RWPE1 (cell line): Measurements from ENCODE around the gene ARFRP1.

Experiments used
- CTCF ChIA-PET: fragments of 350-600 bp; sonication (Branson Sonifier 250); formaldehyde crosslinking; extraction: SDS; loops from one replicate; lab custom pipeline; 2021; lab: Yijun Ruan, JAX
- POLR2A ChIA-PET: fragments of 400-600 bp; formaldehyde crosslinking; extraction: SDS; loops from one replicate; lab custom pipeline; 2020; ENCODE audit warnings: antibody characterized with exemption; ENCODE audit not compliant: low non-redundant PET; lab: Yijun Ruan, JAX
- DNase-seq: peaks from one replicate; pipeline ENCODE4 v3.0.0; 2012; ENCODE audit warnings: low spot score
- H3K27ac ChIP-seq: fragments of 450-650 bp; 2 replicates; pipeline ENCODE4 v1.5.1; 2017
- TF ChIP-seq, protein P1 (sequence below): fragments of 450-650 bp; conservative IDR thresholded peaks from 2 replicates; pipeline ENCODE4 v1.5.1; 2017; ENCODE audit warnings: low read depth, mild to moderate bottlenecking

ARFRP1 gene

DNA sequence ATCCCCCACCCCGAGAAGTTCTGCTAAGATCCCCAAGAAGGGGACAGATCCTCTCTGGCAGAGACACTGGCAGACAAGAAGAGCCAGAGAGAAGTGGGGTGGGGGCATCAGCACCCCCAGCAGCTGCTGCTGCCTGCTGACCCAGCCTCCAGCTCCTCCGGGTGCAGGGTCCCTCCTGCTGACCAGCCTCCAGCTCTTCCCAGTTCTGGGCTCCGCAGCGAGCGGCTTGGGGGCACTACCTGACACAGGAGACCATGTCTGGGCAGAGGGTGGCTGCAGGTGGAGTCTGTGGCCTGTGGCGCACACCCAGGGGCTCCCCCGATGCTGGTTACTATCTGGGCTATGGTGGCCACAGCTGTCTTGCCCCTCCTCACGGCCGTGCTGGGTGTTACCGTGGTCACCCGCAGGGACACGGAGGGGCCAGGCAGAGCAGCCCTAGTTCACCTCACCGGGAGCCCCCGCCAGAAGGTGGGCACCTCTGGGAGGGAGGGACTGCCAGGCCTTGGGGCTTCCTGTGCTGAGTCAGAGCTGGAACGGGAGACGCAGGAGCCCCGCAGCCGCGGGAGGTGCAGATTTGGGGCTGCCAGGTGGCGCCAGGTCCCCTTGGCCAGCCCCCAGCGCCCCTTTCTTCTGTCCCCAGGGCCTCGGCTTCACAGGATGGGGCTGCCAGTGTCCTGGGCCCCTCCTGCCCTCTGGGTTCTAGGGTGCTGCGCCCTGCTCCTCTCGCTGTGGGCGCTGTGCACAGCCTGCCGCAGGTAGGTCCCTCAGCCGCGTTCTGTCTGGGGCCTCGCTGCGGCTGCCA lies 29.3 kb upstream of the ARFRP1 start:
- ChIA-PET POLR2A (no interaction called here), CTCF (interaction anchor here (0.5 to 2.0 kb wide), 9 partner anchors 9 to 216 kb away, joined by 3 to 8 read pairs (median 4); partner anchors contain the start of genes ARFRP1 and ZGPAT)
- no peak for DNase-seq
- TF ChIP-seq, protein P1, sequence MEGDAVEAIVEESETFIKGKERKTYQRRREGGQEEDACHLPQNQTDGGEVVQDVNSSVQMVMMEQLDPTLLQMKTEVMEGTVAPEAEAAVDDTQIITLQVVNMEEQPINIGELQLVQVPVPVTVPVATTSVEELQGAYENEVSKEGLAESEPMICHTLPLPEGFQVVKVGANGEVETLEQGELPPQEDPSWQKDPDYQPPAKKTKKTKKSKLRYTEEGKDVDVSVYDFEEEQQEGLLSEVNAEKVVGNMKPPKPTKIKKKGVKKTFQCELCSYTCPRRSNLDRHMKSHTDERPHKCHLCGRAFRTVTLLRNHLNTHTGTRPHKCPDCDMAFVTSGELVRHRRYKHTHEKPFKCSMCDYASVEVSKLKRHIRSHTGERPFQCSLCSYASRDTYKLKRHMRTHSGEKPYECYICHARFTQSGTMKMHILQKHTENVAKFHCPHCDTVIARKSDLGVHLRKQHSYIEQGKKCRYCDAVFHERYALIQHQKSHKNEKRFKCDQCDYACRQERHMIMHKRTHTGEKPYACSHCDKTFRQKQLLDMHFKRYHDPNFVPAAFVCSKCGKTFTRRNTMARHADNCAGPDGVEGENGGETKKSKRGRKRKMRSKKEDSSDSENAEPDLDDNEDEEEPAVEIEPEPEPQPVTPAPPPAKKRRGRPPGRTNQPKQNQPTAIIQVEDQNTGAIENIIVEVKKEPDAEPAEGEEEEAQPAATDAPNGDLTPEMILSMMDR: no peak
- peak overlapping the region; percentile 99 for H3K27ac ChIP-seq

DNA sequence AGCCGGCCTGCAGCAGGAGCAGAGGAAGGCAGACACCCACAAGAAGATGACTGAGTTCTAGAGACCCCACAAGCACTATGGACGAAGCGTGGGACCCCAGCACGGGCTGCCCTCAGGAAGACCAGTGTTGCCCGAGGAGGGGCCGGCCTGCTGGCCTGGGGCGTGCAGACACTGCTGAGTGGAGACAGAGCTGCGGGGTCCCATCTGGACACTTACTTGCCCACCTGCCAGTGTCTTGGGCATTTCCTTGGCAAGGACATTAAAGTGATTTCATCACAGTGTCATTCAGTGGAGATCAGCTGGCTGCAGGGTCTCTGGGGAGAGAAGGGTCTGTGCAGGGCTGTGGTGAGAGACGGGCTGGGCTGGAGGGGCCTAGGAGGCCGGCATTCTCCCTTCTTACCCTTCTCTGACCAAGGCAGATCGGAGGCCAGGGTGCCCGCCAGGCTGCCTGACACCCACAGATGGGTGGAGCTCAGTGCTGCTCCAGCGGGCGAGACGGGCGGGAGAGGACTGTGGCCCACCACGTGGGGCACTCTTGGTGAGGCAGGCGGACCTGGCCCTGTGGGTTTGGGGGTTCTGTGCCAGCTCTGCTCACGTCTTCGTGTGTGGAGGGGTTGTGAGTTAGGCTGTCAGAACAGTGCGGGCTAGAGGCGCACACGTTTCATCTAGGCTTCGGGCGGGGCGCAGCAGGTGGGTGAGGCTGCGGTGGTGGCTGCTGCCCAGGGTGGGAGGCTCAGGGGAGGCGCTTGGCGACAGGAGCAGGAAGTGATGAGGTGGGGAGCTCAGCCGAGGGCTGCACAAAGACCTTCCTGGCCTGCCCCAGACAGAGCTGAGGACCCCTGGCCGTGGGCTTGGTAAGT lies 28.3 kb upstream of the ARFRP1 start, which contains the start of gene LIME1:
Gene LIME1, plus strand, starts transcription at position 806 of the 860 bp plus-strand sequence. CDS start 886 bp downstream, outside the sequence.
- ChIA-PET CTCF (interaction anchor here (0.5 to 1.6 kb wide), 6 partner anchors 8 to 244 kb away, joined by 3 to 4 read pairs (median 3); no protein-coding TSS in a partner anchor), POLR2A (no interaction called here)
- no peak for DNase-seq
- TF ChIP-seq, protein P1: no peak
- H3K27ac ChIP-seq: peak within 1 kb of the TSS; percentile 99

DNA sequence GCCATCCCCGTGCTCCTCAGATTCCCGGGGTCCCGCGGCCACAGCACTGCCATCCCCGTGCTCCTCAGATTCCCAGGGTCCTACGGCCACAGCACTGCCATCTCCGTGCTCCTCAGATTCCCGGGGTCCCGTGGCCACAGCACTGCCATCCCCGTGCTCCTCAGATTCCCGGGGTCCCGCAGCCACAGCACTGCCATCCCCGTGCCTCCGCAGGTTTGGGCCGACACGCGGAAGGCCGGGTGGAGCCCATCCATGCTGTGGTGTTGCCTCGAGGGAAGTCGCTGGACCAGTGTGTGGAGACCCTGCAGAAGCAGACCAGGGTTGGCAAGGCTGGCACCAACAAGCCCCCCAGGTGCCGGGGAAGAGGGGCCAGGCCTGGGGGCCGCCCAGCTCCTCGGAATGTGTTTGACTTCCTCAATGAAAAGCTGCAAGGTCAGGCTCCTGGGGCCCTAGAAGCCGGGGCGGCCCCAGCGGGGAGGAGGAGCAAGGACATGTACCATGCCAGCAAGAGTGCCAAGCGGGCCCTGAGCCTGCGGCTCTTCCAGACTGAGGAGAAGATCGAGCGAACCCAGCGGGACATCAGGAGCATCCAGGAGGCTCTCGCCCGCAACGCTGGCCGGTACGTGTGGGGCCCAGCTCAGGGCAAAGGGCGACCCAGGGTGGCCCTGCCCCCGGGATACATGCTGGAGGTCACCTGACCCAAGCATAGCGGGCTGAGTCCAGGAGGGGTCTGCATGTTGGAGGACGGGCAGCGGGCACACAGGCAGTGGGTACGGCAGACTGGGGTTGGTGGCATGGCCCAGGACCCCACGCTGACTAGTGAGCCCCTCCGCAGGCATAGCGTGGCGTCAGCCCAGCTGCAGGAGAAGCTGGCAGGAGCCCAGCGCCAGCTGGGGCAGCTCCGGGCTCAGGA lies 27.4 kb upstream of the ARFRP1 start:
- no peak for DNase-seq
- POLR2A ChIA-PET: no interaction called here
- TF ChIP-seq, protein P1: no peak
- CTCF ChIA-PET: interaction anchor here (1.6 kb wide), 1 partner anchor 7 kb away, joined by 4 read pairs; no protein-coding TSS in a partner anchor
- H3K27ac ChIP-seq: peak overlapping the region; percentile 99

DNA sequence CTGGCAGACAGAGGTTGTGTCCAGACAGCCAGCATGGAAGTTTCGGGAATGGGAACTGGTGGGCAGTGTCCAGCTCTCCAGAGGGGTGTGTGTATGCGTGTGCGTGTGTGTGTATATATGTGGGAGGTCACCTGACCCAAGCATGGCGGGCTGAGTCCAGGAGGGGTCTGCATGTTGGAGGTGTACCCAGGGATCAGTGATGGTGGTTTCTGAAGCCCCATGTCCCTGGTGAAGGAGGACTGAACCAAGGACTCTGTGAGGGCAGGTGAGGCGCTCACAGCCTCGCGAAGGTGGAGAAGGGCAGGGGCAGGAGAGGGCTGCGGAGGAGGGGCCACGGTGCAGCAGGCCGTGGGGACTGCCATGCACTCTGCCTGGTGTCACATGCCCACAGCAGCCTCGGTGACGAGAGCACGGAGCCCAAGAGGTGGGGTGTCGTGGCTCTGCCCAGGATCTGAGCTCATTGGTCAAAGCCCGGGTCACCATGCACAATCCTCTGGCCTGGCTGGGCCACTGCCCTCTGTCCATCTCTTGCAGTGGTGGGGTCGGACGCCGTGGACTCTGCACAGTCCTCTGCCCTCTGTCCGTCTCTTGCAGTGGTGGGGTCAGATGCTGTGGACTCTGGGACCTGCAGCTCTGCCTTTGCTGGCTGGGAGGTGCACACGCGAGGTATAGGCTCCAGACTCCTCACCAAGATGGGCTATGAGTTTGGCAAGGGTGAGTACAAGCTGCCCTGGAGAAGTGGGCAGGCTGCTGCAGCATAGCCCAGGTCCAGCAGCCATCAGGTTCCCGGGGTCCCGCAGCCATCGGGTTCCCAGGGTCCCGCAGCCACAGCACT lies 26.6 kb upstream of the ARFRP1 start:
- ChIA-PET CTCF (no interaction called here), POLR2A (interaction anchor here (0.6 kb wide), 1 partner anchor 23 kb away, joined by 4 read pairs; no protein-coding TSS in a partner anchor)
- H3K27ac ChIP-seq: peak overlapping the region; percentile 5; the same call in 1 of the 2 replicates
- DNase-seq: no peak
- TF ChIP-seq, protein P1: no peak

DNA sequence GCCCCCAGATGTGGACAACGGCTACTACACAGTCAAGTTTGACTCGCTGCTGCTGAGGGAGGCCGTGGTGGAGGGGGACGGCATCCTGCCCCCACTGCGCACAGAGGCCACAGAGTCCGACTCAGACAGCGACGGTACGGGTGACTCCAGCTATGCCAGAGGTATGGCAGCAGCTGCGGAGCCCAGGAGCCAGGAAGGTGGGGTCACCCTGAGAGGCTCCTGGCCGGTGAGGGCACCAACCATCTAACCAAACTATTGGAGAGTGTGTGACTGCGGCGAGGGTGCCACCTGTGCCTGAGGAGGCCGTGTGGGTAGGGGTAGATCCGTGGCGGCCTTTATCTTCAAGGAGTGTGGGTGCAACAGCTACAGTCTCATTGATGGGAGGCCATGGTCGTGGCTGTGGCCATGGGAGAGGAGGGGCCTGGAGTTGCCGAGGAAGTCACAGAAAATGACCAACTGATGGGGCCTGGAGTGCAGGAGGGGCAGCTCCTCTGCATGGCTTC lies 25.9 kb upstream of the ARFRP1 start:
- no peak for DNase-seq

More for the DNA sequence above, 25.9 kb upstream of the ARFRP1 start:
- CTCF ChIA-PET: interaction anchor here (0.6 kb wide), 1 partner anchor 190 kb away, joined by 4 read pairs; no protein-coding TSS in a partner anchor
- peak overlapping the region; percentile 5 for H3K27ac ChIP-seq
- TF ChIP-seq, protein P1: no peak
- POLR2A ChIA-PET: interaction anchor here (0.6 kb wide), 1 partner anchor 23 kb away, joined by 4 read pairs; no protein-coding TSS in a partner anchor
